Measurements from ENCODE around the gene THSD4.

The THSD4 gene

DNA sequence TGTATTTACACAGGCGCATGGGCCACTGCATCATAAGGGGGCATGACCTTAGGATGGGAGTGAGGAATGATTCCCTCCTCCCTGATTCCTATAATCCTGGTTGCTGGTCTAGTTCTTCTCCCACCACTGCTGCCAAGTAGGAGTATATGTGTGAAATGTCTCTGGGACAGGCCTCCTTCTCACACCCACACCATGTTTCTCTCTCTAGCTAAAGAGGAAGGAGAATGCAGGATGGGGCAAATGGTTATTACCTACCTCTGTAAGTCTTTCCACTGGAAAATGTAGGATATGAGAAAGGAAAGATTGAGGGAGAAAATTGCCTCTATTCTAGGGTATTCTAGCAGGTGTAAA lies 159.2 kb downstream of the THSD4 start:
- no peak for DNase-seq (ENCODE audit: low read depth in 1 of 2, low spot score in 1 of 2)
- H3K27me3 ChIP-seq (ENCODE audit: insufficient read depth, poor library complexity, severe bottlenecking) = no peaks in the 10 kb centered on the region
- no peak for TF ChIP-seq SPI1 (IDR thresholded peaks at IDR 0.05; ENCODE audit: borderline replicate concordance, low read depth)
- no peak for TF ChIP-seq POLR2AphosphoS5 (IDR thresholded peaks at IDR 0.05; ENCODE audit: low read depth)
- TF ChIP-seq GABPA (IDR thresholded peaks at IDR 0.05; ENCODE audit: low read depth) = no peak
- TF ChIP-seq, protein P1, sequence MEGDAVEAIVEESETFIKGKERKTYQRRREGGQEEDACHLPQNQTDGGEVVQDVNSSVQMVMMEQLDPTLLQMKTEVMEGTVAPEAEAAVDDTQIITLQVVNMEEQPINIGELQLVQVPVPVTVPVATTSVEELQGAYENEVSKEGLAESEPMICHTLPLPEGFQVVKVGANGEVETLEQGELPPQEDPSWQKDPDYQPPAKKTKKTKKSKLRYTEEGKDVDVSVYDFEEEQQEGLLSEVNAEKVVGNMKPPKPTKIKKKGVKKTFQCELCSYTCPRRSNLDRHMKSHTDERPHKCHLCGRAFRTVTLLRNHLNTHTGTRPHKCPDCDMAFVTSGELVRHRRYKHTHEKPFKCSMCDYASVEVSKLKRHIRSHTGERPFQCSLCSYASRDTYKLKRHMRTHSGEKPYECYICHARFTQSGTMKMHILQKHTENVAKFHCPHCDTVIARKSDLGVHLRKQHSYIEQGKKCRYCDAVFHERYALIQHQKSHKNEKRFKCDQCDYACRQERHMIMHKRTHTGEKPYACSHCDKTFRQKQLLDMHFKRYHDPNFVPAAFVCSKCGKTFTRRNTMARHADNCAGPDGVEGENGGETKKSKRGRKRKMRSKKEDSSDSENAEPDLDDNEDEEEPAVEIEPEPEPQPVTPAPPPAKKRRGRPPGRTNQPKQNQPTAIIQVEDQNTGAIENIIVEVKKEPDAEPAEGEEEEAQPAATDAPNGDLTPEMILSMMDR (IDR thresholded peaks at IDR 0.05; ENCODE audit: insufficient read depth, low read length) = no peak
- TF ChIP-seq, protein P2, sequence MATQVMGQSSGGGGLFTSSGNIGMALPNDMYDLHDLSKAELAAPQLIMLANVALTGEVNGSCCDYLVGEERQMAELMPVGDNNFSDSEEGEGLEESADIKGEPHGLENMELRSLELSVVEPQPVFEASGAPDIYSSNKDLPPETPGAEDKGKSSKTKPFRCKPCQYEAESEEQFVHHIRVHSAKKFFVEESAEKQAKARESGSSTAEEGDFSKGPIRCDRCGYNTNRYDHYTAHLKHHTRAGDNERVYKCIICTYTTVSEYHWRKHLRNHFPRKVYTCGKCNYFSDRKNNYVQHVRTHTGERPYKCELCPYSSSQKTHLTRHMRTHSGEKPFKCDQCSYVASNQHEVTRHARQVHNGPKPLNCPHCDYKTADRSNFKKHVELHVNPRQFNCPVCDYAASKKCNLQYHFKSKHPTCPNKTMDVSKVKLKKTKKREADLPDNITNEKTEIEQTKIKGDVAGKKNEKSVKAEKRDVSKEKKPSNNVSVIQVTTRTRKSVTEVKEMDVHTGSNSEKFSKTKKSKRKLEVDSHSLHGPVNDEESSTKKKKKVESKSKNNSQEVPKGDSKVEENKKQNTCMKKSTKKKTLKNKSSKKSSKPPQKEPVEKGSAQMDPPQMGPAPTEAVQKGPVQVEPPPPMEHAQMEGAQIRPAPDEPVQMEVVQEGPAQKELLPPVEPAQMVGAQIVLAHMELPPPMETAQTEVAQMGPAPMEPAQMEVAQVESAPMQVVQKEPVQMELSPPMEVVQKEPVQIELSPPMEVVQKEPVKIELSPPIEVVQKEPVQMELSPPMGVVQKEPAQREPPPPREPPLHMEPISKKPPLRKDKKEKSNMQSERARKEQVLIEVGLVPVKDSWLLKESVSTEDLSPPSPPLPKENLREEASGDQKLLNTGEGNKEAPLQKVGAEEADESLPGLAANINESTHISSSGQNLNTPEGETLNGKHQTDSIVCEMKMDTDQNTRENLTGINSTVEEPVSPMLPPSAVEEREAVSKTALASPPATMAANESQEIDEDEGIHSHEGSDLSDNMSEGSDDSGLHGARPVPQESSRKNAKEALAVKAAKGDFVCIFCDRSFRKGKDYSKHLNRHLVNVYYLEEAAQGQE (IDR thresholded peaks at IDR 0.05; ENCODE audit: insufficient replicate concordance, low read depth) = no peak
- H3K27ac ChIP-seq (replicated peaks) = no peak overlapping the region
- H3K4me3 ChIP-seq (replicated peaks; ENCODE audit: insufficient read depth, low read length) = no peak overlapping the region

DNA sequence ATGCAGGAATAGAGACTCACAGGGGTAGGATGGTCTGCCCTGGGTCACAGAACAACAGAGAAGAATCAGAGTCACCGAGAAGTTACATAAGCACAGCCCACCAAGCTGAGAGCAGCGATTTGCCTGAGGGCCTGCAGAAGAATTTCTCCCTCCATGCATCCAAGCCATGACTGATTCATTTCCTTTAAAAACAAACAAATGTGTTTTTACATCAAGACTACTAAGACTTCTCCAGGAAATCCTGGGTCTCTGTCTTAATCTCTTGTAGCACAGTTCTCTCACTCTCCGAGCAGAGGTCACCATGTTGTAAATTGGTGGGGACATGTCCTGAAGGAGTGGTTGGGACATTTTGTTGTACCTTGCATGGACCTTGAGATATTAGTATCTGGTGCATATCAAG lies 159.8 kb downstream of the THSD4 start:
- Histone ChIP-seq H3K27ac (replicated peaks) (no peak overlapping the region), H3K27me3 (ENCODE audit: insufficient read depth, poor library complexity, severe bottlenecking) (no peaks in the 10 kb centered on the region), H3K4me3 (replicated peaks; ENCODE audit: insufficient read depth, low read length) (no peak overlapping the region)
- DNase-seq (ENCODE audit: low read depth in 1 of 2, low spot score in 1 of 2) = no peak
- TF ChIP-seq GABPA (IDR thresholded peaks at IDR 0.05; ENCODE audit: low read depth) (no peak), POLR2AphosphoS5 (IDR thresholded peaks at IDR 0.05; ENCODE audit: low read depth) (no peak), SPI1 (IDR thresholded peaks at IDR 0.05; ENCODE audit: borderline replicate concordance, low read depth) (no peak)
- TF ChIP-seq, protein P1 (IDR thresholded peaks at IDR 0.05; ENCODE audit: insufficient read depth, low read length) = no peak
- TF ChIP-seq, protein P2 (IDR thresholded peaks at IDR 0.05; ENCODE audit: insufficient replicate concordance, low read depth) = no peak

DNA sequence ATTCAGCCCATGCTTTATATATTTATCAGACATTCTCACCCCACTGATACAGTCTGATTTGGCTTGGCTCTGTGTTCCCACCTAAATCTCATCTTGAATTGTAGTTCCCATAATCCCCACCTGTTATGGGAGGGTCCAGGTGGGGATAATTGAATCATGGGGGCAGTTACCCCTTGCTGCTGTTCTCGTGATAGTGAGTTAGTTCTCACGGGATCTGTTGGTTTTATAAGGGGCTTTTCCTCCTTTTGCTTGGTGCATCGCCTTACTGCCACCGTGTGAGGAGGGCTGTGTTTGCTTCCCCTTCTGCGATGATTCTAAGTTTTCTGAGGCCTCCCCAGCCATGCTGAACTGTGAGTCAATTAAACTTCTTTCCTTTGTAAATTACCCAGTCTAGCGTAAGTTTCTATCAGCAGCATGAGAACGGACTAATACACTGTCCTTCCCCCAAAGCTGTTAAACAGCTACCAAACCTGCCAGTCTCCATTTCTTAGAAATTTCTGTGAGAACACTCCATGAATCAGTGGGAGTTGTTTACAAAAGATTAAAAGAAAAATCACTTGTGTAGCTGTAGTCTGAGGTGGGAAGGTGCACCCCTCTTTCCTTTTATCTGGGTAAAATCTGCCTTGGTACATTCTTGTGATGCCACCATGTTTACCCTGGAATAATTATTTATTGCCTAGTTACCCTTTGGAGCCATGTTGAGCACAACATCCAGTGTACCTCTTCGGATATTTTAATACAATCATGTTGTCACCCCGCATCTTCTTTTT lies 160.5 kb downstream of the THSD4 start:
- Histone ChIP-seq H3K27ac (replicated peaks) (no peak overlapping the region), H3K4me3 (replicated peaks; ENCODE audit: insufficient read depth, low read length) (no peak overlapping the region), H3K27me3 (ENCODE audit: insufficient read depth, poor library complexity, severe bottlenecking) (no peaks in the 10 kb centered on the region)
- TF ChIP-seq POLR2AphosphoS5 (IDR thresholded peaks at IDR 0.05; ENCODE audit: low read depth) (no peak), SPI1 (IDR thresholded peaks at IDR 0.05; ENCODE audit: borderline replicate concordance, low read depth) (no peak)
- TF ChIP-seq, protein P2 (IDR thresholded peaks at IDR 0.05; ENCODE audit: insufficient replicate concordance, low read depth) = no peak
- TF ChIP-seq, protein P1 (IDR thresholded peaks at IDR 0.05; ENCODE audit: insufficient read depth, low read length) = no peak
- DNase-seq (ENCODE audit: low read depth in 1 of 2, low spot score in 1 of 2) = no peak

All from HL-60 (cell line).